Subcutaneous adipose tissue (tissue), 4 donors: ENCODE results near the gene ZYG11B. TPM values are rescaled to one million over a fixed set of nuclear protein-coding genes. Genes with fewer than 3 reads are reported as not detected.

ENCODE experiments used
- CTCF ChIP-seq: fragments of 450-650 bp; IDR thresholded peaks from one replicate; pipeline ENCODE4 v1.5.1; 2016; ENCODE audit warnings: low read depth, mild to moderate bottlenecking, control low read depth, antibody characterized with exemption, moderate library complexity
- total RNA-seq, 4 donors: library from RNA; depleted of rRNA; stranded (reverse); fragments of >200 nt; gene quantifications; one replicate each; pipeline ENCODE4 v1.1.0, GENCODE V29; 2016

ZYG11B gene
- total RNA-seq, 4 donors from 2014 or later, result 42.3 to 54.9 (median 49.0) TPM

GRCh38 chr1:52702886-52703787 lies 23.1 kb upstream of the ZYG11B start:
- no peak for TF ChIP-seq CTCF

DNA sequence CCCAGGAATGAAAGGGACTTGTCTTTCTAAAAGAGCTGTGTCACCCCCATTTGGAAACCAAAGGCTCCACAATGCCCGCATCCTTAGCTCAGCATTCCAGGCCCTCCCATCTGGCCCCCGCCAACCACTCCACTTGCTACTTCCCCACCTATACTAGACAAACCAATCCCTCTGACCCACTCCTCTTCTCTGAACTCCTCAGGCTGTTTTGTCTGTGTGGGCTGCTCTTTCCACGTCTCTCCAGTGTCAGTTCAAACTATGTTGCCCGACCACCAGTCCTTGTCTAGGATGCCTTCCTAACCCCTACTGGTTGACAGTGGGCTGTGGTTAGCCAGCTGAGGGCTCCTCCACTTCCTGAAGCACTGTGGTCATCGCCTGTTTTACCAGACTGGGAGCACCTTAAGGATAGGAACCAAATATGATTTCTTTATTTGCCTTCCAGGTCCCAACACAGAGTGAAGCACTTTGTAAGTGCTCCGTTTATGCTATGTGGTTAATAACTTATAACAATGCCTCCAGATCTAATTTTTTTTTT lies 20.1 kb upstream of the ZYG11B start:
- TF ChIP-seq CTCF, result no peak

- TF ChIP-seq CTCF, result no peak
Measured at GRCh38 chr1:52706941-52707926, 19.0 kb upstream of the ZYG11B start.

DNA sequence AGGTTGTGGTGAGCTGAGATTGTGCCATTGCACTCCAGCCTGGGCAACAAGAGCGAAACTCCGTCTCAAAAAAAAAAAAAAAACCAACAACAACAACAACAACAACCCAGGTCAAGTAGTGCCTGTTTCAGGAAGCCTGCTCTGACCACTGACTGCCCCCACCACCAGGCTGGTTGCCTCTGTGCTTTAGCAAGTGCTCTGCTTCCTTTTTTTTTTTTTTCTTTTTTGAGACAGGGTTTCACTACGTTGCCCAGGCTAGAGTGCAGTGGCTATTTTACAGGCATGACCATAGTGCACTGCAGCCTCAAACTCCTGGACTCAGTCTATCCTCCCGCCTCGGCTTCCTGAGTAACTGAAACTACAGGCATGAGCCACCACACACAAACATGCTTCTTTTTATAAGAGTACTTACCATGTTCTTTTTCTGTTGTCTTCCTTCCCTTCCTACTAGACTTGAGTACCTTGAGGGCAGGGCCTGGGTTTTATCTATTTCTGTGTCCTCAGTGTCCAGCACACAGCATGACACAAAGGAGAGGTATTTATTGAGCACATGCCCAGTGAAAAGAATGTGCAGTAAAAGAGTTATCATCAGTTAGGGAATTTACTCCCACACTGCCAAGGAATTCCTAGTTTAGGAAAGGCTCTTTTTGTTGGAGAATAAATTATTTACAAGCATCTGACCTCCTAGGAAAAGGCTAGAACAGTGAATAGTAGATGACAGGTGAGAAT lies 18.2 kb upstream of the ZYG11B start:
- no peak for TF ChIP-seq CTCF

GRCh38 chr1:52709016-52709415 lies 17.2 kb upstream of the ZYG11B start:
- no peak for TF ChIP-seq CTCF

DNA sequence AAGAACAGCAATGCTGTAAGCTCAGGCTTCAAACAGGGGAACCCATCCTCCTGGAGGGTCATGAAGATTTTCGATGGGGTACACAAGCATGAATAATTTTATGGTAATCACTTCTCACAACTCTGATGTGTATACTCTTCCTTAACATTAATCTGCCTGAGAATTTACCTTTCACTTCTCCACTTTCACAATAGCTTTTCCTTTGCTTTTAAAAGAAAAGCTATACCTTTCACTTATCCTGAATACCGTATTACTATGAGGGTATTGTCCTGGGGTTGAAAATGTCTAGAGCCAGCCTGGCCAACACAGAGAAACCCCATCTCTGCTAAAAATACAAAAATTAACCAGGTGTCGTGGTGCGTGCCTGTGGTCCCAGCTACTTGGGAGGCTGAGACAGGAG lies 12.7 kb upstream of the ZYG11B start:
- TF ChIP-seq CTCF, result no peak
